Prostate gland (tissue), 2 donors: ENCODE measurements around the gene NHERF2. TPM values are rescaled to one million over a fixed set of nuclear protein-coding genes. Genes with fewer than 3 reads are reported as not detected.

Experiments
- DNase-seq: peaks from one replicate; pipeline ENCODE4 v3.0.0-alpha.2; 2019; ENCODE audit warnings: low spot score
- H3K27ac ChIP-seq, 2 donors: fragments of 200-600 bp; sonication (generic); 2 replicates each; pipeline ENCODE4 v1.5.1; 2017 to 2019
- H3K27me3 ChIP-seq: fragments of 200-600 bp; sonication (generic); replicated peaks from 2 replicates; pipeline ENCODE4 v1.5.1; 2019; ENCODE audit not compliant: insufficient read depth
- H3K36me3 ChIP-seq, 2 donors: fragments of 200-600 bp; sonication (generic); 1 replicate in 1 of 2; 2 replicates in 1 of 2; pipeline versions ENCODE4 v1.5.1 to v1.8.1; 2017 to 2019
- H3K4me1 ChIP-seq: fragments of 200-600 bp; sonication (generic); replicated peaks from 2 replicates; pipeline ENCODE4 v1.5.1; 2019
- H3K4me3 ChIP-seq, 2 donors: fragments of 200-600 bp; sonication (generic); 2 replicates each; pipeline ENCODE4 v1.5.1; 2017 to 2019
- H3K9me3 ChIP-seq: fragments of 200-600 bp; sonication (generic); 2 replicates; pipeline ENCODE4 v1.5.1; 2017
- POLR2A ChIP-seq: fragments of 450-650 bp; IDR thresholded peaks from one replicate; pipeline ENCODE4 v1.6.1; 2016; ENCODE audit warnings: antibody characterized with exemption, mild to moderate bottlenecking
- POLR2AphosphoS5 ChIP-seq: sonication (generic); formaldehyde crosslinking; IDR thresholded peaks from one replicate; pipeline ENCODE4 v1.6.1; 2017; ENCODE audit warnings: antibody characterized with exemption
- WGBS: methylation state at CpG from one replicate; pipeline ENCODE4 v1.1.5; 2018; 5-methylcytosine and 5-hydroxymethylcytosine counted together
- intact Hi-C: fragments of 100-400 bp; cut with DNase I; formaldehyde crosslinking; loops from one replicate; pipeline ENCODE4 v1.14.2; 2022
- total RNA-seq, 2 donors: library from RNA; depleted of rRNA; stranded (reverse); fragments of >200 nt; gene quantifications; one replicate each; pipeline ENCODE4 v1.1.0, GENCODE V29; 2016
- TF ChIP-seq, protein P1 (sequence below), 4 experiments: fragments of 200-600 bp in 2 of 4; fragments of 450-650 bp in 2 of 4; sonication (generic) in 2 of 4; IDR thresholded peaks; 1 replicate in 3 of 4; 2 replicates in 1 of 4; pipeline ENCODE4 v1.5.1; 2016 to 2019; ENCODE audit warnings: antibody characterized with exemption in 4 of 4, mild to moderate bottlenecking in 2 of 4, moderate library complexity in 2 of 4

The NHERF2 gene
- total RNA-seq, 2 donors from 2014 or later = 118 to 170 TPM

DNA sequence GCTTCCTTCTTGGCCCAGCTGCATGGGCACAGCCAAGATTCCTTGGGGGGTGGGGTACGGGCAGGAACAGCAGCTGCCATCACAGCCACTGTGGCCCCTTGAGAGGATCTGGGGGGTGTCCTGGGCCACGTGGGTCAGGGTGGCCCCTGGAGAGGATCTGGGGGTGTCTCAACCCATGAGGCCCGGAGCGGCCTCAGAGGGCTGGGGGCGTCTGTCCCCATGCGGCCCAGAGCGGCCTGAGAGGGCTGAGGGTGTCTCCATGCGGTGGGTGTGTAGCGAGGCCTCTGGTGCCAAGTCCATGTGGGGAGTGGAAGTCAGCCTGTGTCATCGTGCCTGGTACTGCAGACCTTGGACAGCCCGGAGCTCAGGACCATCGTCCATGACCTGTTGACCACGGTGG is 34.8 kb downstream of the NHERF2 start:
- Histone ChIP-seq H3K36me3 (peaks cover 6 to 12% of the 10 kb centered on the region in 2 donors), H3K27me3 (no peaks in the 10 kb centered on the region), H3K4me3 (no peak overlapping the region), H3K9me3 (no peaks in the 10 kb centered on the region), H3K4me1 (no peaks in the 10 kb centered on the region), H3K27ac (no peak overlapping the region)
- no peak for DNase-seq
- WGBS = 100% methylated on average over 6 of the region's 13 CpGs
- TF ChIP-seq POLR2AphosphoS5 = no peak
- TF ChIP-seq POLR2A = no peak
- TF ChIP-seq, protein P1, sequence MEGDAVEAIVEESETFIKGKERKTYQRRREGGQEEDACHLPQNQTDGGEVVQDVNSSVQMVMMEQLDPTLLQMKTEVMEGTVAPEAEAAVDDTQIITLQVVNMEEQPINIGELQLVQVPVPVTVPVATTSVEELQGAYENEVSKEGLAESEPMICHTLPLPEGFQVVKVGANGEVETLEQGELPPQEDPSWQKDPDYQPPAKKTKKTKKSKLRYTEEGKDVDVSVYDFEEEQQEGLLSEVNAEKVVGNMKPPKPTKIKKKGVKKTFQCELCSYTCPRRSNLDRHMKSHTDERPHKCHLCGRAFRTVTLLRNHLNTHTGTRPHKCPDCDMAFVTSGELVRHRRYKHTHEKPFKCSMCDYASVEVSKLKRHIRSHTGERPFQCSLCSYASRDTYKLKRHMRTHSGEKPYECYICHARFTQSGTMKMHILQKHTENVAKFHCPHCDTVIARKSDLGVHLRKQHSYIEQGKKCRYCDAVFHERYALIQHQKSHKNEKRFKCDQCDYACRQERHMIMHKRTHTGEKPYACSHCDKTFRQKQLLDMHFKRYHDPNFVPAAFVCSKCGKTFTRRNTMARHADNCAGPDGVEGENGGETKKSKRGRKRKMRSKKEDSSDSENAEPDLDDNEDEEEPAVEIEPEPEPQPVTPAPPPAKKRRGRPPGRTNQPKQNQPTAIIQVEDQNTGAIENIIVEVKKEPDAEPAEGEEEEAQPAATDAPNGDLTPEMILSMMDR (IDR thresholded peaks at IDR 0.05) = no peak
- intact Hi-C loops = no loop called here

DNA sequence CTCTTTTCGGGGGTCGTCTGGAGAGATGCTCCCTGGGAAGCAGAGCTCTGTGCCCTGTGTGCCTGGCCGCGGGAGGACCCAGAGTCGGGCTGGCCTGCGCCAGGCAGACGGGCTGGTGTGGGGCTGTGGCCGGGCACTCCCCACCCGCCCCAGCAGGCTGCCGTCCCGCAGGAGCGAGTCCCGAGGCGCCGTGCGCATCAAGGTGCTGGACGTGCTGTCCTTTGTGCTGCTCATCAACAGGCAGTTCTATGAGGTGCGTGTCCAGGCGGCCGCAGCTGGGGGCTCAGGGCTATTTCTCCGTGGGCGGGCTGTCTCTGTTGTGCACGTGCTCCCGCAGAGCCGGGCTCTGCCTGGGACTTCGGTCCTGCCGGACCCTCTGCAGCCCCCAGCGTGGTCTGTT is 36.1 kb downstream of the NHERF2 start:
- TF ChIP-seq POLR2A (no peak), POLR2AphosphoS5 (no peak)
- TF ChIP-seq, protein P1 (IDR thresholded peaks at IDR 0.05) = no peak
- H3K27ac ChIP-seq = no peak overlapping the region
- intact Hi-C loops = no loop called here
- peaks cover 6 to 12% of the 10 kb centered on the region in 2 donors for H3K36me3 ChIP-seq
- no peak overlapping the region for H3K4me3 ChIP-seq
- DNase-seq = no peak
- no peaks in the 10 kb centered on the region for H3K4me1 ChIP-seq
- 83% methylated on average over 14 of the region's 28 CpGs for WGBS
- H3K27me3 ChIP-seq = no peaks in the 10 kb centered on the region
- H3K9me3 ChIP-seq = no peaks in the 10 kb centered on the region

DNA sequence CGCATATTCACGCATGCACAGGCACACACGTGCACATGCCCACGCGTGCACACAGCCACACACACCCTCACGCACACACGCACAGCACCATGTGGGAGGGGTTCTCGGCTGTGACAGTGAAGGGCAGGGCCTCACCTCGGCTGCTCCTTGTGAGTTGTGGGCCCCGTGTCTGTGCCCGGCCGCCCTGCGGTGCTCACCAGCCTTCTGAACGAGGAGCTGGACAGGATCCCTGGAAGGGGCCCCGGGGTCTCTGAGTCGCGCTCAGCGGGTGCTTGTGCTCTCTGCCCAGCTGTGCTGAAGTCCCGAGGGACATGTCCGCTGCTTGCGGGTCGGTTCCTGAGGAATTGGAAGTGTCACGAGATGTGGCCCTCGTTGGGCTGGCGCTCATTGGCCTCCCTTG is 37.2 kb downstream of the NHERF2 start:
- DNase-seq = no peak
- H3K36me3 ChIP-seq = peaks cover 6 to 12% of the 10 kb centered on the region in 2 donors
- 91% methylated on average over 25 of the region's 25 CpGs for WGBS

DNA sequence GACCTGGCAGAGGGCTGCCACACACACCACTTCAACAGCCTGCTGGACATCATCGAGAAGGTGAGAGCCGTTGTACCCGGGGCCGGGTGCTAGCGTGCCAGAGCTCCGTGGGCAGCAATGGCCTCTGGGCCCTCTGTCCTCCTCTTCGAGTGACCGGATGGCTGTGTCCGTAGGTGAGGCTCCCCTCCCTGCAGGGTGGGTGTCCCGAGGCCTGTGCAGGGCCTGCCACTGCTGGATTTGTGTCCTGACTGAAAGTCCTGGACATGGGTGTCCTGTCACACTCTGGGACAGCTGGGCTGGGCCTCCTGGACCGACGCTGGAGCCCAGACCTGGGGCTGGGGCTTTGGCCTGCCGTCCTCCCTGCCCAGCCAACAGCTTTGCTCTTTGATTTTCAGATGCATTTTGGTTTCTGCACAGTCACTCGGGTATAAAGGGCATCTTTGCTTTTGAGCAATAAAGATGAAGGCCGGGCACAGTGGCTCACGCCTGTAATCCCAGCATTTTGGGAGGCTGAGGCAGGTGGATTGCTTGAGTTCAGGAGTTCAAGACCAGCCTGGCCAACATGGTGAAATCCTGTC is 37.8 kb downstream of the NHERF2 start:
- WGBS = 94% methylated on average over 16 of the region's 16 CpGs
- intact Hi-C loops = no loop called here
- Histone ChIP-seq H3K27ac (no peak overlapping the region), H3K36me3 (peaks cover 6 to 12% of the 10 kb centered on the region in 2 donors), H3K9me3 (no peaks in the 10 kb centered on the region), H3K4me1 (no peaks in the 10 kb centered on the region), H3K4me3 (no peak overlapping the region), H3K27me3 (no peaks in the 10 kb centered on the region)
- no peak for DNase-seq
- TF ChIP-seq POLR2AphosphoS5 = no peak
- TF ChIP-seq, protein P1 (IDR thresholded peaks at IDR 0.05) = no peak

More for the DNA sequence above, 37.2 kb downstream of the NHERF2 start:
- no peak overlapping the region for H3K4me3 ChIP-seq
- no peak overlapping the region for H3K27ac ChIP-seq
- TF ChIP-seq POLR2AphosphoS5 (no peak), POLR2A (no peak)
- TF ChIP-seq, protein P1 (IDR thresholded peaks at IDR 0.05) = no peak
- no peaks in the 10 kb centered on the region for H3K4me1 ChIP-seq
- H3K27me3 ChIP-seq = no peaks in the 10 kb centered on the region
- H3K9me3 ChIP-seq = no peaks in the 10 kb centered on the region
- intact Hi-C loops = no loop called here

DNA sequence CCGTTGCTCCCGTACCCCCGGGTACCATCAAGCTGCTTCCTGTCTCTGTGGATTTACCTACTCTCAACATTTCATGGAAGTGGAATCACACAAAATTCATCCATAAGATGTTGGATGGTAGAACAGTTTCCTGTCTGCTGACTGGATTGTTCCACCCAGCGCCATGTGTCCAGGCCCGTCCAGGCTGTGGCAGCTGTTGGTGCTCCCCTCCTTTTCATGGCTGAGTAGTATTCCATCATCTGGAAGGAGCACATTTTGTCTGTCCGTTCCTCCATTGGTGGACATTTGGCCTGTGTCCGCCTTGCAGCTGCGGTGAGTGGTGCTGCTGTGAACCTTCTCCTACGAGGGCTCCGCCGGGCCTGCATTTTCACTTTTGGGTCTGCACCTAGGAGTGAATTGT is 39.4 kb downstream of the NHERF2 start:
- intact Hi-C loops = no loop called here
- no peaks in the 10 kb centered on the region for H3K4me1 ChIP-seq
- 96% methylated on average over 11 of the region's 11 CpGs for WGBS
- TF ChIP-seq POLR2AphosphoS5 (no peak), POLR2A (no peak)
- TF ChIP-seq, protein P1 (IDR thresholded peaks at IDR 0.05) = no peak
- H3K27me3 ChIP-seq = no peaks in the 10 kb centered on the region
- DNase-seq = no peak
- H3K4me3 ChIP-seq = no peak overlapping the region
- no peak overlapping the region for H3K27ac ChIP-seq
- peaks cover 10 to 11% of the 10 kb centered on the region in 2 donors for H3K36me3 ChIP-seq
- H3K9me3 ChIP-seq = no peaks in the 10 kb centered on the region
